H1 (cell line): ENCODE data around the gene SLC23A2. TPM values are rescaled to one million over a fixed set of nuclear protein-coding genes. Genes with fewer than 3 reads are reported as not detected.

Experiments used
- CHD7 ChIP-seq: fragments of 300-600 bp; sonication (generic); IDR thresholded peaks from 2 replicates; pipeline ENCODE4 v1.7.1; 2012; ENCODE audit warnings: low read length, moderate library complexity, mild to moderate bottlenecking, inconsistent platforms; ENCODE audit not compliant: insufficient replicate concordance
- CREB1 ChIP-seq: IDR thresholded peaks from 2 replicates; pipeline ENCODE4 v1.6.1; 2012; ENCODE audit warnings: inconsistent platforms
- KDM1A ChIP-seq: fragments of 200-600, 300-600 bp; sonication (generic); IDR thresholded peaks from 2 replicates; pipeline ENCODE4 v1.7.1; 2016; ENCODE audit warnings: mild to moderate bottlenecking, low read length, borderline replicate concordance
- MAFK ChIP-seq: IDR thresholded peaks from 2 replicates; pipeline ENCODE4 v1.6.1; 2012; ENCODE audit warnings: low read depth, mild to moderate bottlenecking, improper control_type of control experiment, low read length
- MAX ChIP-seq: IDR thresholded peaks from 2 replicates; pipeline ENCODE4 v1.6.1; 2012; ENCODE audit warnings: inconsistent platforms
- RBBP5 ChIP-seq: IDR thresholded peaks from 2 replicates; pipeline ENCODE4 v1.7.1; 2012; ENCODE audit warnings: low read depth, mild to moderate bottlenecking, inconsistent platforms, low read length, moderate library complexity, borderline replicate concordance
- RNF2 ChIP-seq: fragments of 200-900, 300-1000 bp; sonication (generic); IDR thresholded peaks from 2 replicates; pipeline ENCODE4 v1.7.1; 2016; ENCODE audit warnings: borderline replicate concordance, low read depth, mild to moderate bottlenecking, antibody characterized with exemption, low read length; ENCODE audit not compliant: poor library complexity, severe bottlenecking; ENCODE audit errors: missing control alignments
- RXRA ChIP-seq: IDR thresholded peaks from 2 replicates; pipeline ENCODE4 v1.6.1; 2011; ENCODE audit warnings: low read depth, mild to moderate bottlenecking, low read length, moderate library complexity; ENCODE audit not compliant: insufficient read depth
- SIRT6 ChIP-seq: IDR thresholded peaks from one replicate; pipeline ENCODE4 v1.7.1; 2012; ENCODE audit warnings: low read length, inconsistent platforms
- TCF12 ChIP-seq: IDR thresholded peaks from 2 replicates; pipeline ENCODE4 v1.6.1; 2011; ENCODE audit warnings: low read depth, mild to moderate bottlenecking, low read length
- TEAD4 ChIP-seq: IDR thresholded peaks from 2 replicates; pipeline ENCODE4 v1.6.1; 2012; ENCODE audit warnings: low read depth, low read length, inconsistent platforms, mixed read lengths
- polyA plus RNA-seq, 7 experiments: library from polyadenylated mRNA; depleted of rRNA in 3 of 7; stranded (reverse) in 5 of 7; unstranded in 2 of 7; fragments of >200 nt in 5 of 7; fragments of 200-250 nt in 2 of 7; gene quantifications; 1 replicate in 5 of 7; 2 replicates in 1 of 7; 4 replicates in 1 of 7; pipeline versions ENCODE4 v1.2.1 to v1.2.3, GENCODE V29; 2011 to 2013; ENCODE audit warnings: missing spikeins in 2 of 7, mixed read lengths in 2 of 7
- total RNA-seq: library from RNA; stranded (reverse); fragmentation: NEBNext Ultra II Directional; extraction: Animal tissue kit (Norgen Biotek cat#: 25700); gene quantifications from 2 replicates; pipeline ENCODE4 v1.2.1, GENCODE V29; 2021

SLC23A2 gene
- total and polyA plus RNA-seq, 2 of the 8 experiments (the other 6 are each of a cell fraction or from before 2014, with no cell fraction given) = 17.0 to 18.6 TPM

GRCh38 chr20:4959592-4959991 is 41.7 kb downstream of the SLC23A2 start (continued):
- TF ChIP-seq CHD7 (no peak), TEAD4 (no peak), CREB1 (no peak), TCF12 (no peak), MAX (no peak), RBBP5 (no peak), SIRT6 (no peak), RNF2 (no peak), KDM1A (no peak), RXRA (no peak), MAFK (no peak)
